Uterus (tissue), 2 donors: Measurements from ENCODE around the gene FGA.

Source experiments
- CTCF ChIP-seq, 4 experiments: fragments of 200-600 bp in 2 of 4; fragments of 450-650 bp in 2 of 4; sonication (generic) in 2 of 4; IDR thresholded peaks; one replicate each; pipeline ENCODE4 v1.5.1; 2016 to 2019; ENCODE audit warnings: antibody characterized with exemption in 4 of 4, mild to moderate bottlenecking in 2 of 4, moderate library complexity in 1 of 4
- POLR2A ChIP-seq, 2 donors: fragments of 450-650 bp; IDR thresholded peaks; one replicate each; pipeline ENCODE4 v1.6.1; 2016; ENCODE audit warnings: antibody characterized with exemption in 2 of 2, mild to moderate bottlenecking in 1 of 2, moderate library complexity in 1 of 2

DNA sequence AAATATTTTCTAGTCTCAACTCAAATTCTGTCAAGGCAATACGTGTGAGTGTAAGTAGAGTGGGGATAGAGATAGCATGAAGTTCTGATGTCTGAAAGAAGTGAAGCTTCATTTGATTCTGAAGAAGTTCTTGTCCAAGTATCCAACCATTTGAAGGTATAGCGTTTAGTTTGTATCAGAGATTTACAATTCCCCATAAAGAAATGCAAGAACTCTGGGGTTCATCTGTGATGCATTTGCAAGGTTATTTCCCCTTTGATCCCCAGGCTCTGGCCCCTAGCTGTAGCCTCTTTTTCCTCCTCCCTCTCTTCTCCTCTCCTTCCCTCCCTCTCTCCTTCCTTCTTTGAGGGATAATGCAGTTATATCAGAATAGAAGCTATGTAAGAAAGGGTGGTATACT lies 7.8 kb downstream of the FGA start:
- TF ChIP-seq CTCF (IDR thresholded peaks at IDR 0.05): no peak
- no peak for TF ChIP-seq POLR2A (IDR thresholded peaks at IDR 0.05)
